HEK293T (cell line): Measurements from ENCODE around the gene DHRS13.

Experiments
- CTCF ChIA-PET: fragments of 350-600 bp; formaldehyde crosslinking; extraction: SDS; loops from one replicate; lab custom pipeline; 2021; ENCODE audit warnings: antibody characterized with exemption, inconsistent platforms; lab: Yijun Ruan, JAX
- POLR2A ChIA-PET: fragments of 350-600 bp; formaldehyde crosslinking; extraction: SDS; loops from one replicate; lab custom pipeline; 2020; ENCODE audit warnings: antibody characterized with exemption, inconsistent platforms; lab: Yijun Ruan, JAX
- DNase-seq: peaks from one replicate; pipeline ENCODE4 v3.0.0; 2012; ENCODE audit warnings: mixed read lengths; ENCODE audit errors: extremely low spot score
- ARNT ChIP-seq: fragments of 450-650 bp; IDR thresholded peaks from 2 replicates; pipeline ENCODE4 v1.6.1; 2017; ENCODE audit warnings: mild to moderate bottlenecking
- BHLHE40 ChIP-seq: fragments of 450-650 bp; IDR thresholded peaks from 2 replicates; pipeline ENCODE4 v1.6.1; 2016; ENCODE audit warnings: mild to moderate bottlenecking, moderate library complexity, borderline replicate concordance
- CTBP1 ChIP-seq: fragments of 450-650 bp; IDR thresholded peaks from 2 replicates; pipeline ENCODE4 v1.6.1; 2016; ENCODE audit warnings: borderline replicate concordance
- ELF4 ChIP-seq: fragments of 450-650 bp; IDR thresholded peaks from 2 replicates; pipeline ENCODE4 v1.6.1; 2017; ENCODE audit warnings: antibody characterized with exemption
- FOXA1 ChIP-seq: fragments of 450-650 bp; IDR thresholded peaks from 2 replicates; pipeline ENCODE4 v1.6.1; 2016; ENCODE audit warnings: mild to moderate bottlenecking
- FOXK2 ChIP-seq: fragments of 450-650 bp; IDR thresholded peaks from 2 replicates; pipeline ENCODE4 v1.6.1; 2016; ENCODE audit warnings: mild to moderate bottlenecking
- FOXM1 ChIP-seq: fragments of 450-650 bp; IDR thresholded peaks from 2 replicates; pipeline ENCODE4 v1.6.1; 2017; ENCODE audit warnings: mild to moderate bottlenecking, borderline replicate concordance
- HDGF ChIP-seq: fragments of 450-650 bp; IDR thresholded peaks from 2 replicates; pipeline ENCODE4 v1.6.1; 2017; ENCODE audit warnings: antibody characterized with exemption, borderline replicate concordance
- L3MBTL2 ChIP-seq: fragments of 450-650 bp; conservative IDR thresholded peaks from 2 replicates; pipeline ENCODE4 v1.6.1; 2016; ENCODE audit warnings: mild to moderate bottlenecking
- LEF1 ChIP-seq: fragments of 450-650 bp; IDR thresholded peaks from 2 replicates; pipeline ENCODE4 v1.6.1; 2017; ENCODE audit warnings: mild to moderate bottlenecking, borderline replicate concordance
- NFRKB ChIP-seq: fragments of 450-650 bp; IDR thresholded peaks from 2 replicates; pipeline ENCODE4 v1.6.1; 2016; ENCODE audit warnings: mild to moderate bottlenecking, moderate library complexity
- SP1 ChIP-seq: fragments of 450-650 bp; IDR thresholded peaks from 2 replicates; pipeline ENCODE4 v1.6.1; 2017
- SUZ12 ChIP-seq: fragments of 450-650 bp; IDR thresholded peaks from 2 replicates; pipeline ENCODE4 v1.6.1; 2016; ENCODE audit warnings: mild to moderate bottlenecking
- TARDBP ChIP-seq: fragments of 450-650 bp; IDR thresholded peaks from 2 replicates; pipeline ENCODE4 v1.6.1; 2016
- ZNF384 ChIP-seq: fragments of 450-650 bp; IDR thresholded peaks from 2 replicates; pipeline ENCODE4 v1.6.1; 2016
- TF ChIP-seq, protein P1 (sequence below): fragments of 450-650 bp; IDR thresholded peaks from 2 replicates; pipeline ENCODE4 v1.6.1; 2016

Gene DHRS13

DNA sequence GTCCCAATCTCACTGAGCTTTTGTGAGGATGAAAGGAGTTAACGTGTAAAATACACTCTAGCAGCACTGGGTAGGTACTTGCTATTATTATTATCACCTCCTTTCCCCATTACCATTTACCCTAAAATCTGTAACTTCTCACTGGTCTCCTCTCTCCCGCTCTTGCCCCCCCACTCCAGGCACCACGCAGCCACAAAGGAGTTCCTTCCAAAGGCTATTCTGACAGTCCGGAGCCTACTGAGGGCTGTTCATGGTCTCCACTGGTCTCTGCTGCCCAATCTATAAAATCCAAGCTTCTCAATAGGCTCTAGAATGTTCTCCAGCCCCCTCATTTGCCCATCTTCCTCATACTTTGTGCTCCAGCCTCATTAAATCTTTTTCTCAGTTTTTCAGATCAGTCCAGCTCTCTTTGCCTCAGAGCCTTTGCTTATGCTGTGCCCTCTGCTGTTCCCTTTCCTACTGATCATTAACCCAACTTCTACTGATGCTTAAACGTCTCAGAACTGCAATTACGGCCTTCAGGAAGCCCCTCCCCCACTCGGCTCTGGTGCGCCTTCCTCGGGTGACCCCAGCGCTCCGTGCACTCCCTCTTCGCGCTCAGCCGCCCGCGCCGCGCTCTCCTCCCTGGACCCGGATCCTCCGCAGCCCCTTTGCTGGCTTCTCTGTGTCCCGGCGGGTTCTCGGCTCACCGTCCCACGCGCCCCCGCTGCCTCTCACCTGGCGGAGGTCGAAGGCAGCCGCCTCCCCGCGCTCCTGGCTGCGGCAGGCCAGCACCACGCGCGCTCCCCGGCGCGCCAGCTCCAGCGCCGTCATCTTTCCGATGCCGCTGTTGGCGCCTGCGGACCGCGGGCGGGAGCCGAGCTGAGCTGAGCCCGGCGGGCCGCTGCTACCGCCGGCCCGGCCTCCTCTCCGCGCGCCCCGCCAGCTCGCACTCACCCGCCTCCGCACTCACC is 737 bp downstream of the DHRS13 start:
- DNase-seq: peak; percentile 35
- ChIA-PET CTCF (interaction anchor here (0.6 to 1.7 kb wide), 9 partner anchors 8 to 177 kb away, joined by 3 to 9 read pairs (median 5); partner anchors contain the start of gene TLCD1), POLR2A (interaction anchor here (0.9 to 3.4 kb wide), 6 partner anchors 10 to 186 kb away, joined by 3 to 10 read pairs (median 5); partner anchors contain the start of gene RPL23A)
- TF ChIP-seq L3MBTL2 (peak; percentile 59), FOXA1 (no peak)

DNA sequence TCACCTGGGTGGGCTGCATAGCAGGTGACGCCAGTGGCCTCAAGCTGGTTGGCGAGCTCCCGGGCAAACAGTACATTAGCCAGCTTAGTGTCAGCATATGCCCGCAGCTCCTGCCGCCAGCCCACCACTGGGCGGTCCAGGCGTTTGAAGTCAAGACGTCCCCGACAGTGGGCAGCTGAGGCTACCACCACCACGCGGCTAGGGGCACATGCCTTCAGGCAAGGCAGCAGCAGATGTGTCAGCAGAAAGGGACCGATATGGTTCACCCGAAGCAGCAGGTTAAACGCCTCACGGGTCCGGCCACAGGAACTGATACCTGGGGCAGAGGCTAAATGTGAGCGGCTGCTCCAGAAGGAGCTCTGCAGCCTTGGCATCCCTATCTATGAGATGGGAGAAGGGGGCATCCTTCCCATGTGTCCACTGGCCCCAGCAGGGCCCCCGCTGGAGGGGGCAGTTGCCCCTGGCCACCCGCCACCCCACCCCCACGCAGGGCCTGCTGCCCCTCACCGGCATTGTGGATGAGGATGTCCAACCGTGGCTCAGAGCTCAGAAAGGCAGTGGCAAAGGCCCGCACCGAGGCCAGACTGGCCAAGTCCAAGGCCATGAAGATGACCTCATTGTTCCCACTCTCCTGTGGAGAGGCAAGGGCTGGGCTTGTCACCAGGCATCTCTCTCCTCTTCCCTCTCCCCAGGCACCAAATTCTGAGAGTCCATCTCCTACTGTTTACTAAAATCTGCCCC is 1.7 kb downstream of the DHRS13 start:
- ChIA-PET CTCF (interaction anchor here (0.9 to 1.7 kb wide), 3 partner anchors 37 to 174 kb away, joined by 5 to 6 read pairs (median 6); partner anchors contain the start of gene TLCD1), POLR2A (interaction anchor here (1.4 to 3.4 kb wide), 6 partner anchors 9 to 185 kb away, joined by 3 to 10 read pairs (median 5); partner anchors contain the start of genes FAM222B and RPL23A)
- TF ChIP-seq, protein P1, sequence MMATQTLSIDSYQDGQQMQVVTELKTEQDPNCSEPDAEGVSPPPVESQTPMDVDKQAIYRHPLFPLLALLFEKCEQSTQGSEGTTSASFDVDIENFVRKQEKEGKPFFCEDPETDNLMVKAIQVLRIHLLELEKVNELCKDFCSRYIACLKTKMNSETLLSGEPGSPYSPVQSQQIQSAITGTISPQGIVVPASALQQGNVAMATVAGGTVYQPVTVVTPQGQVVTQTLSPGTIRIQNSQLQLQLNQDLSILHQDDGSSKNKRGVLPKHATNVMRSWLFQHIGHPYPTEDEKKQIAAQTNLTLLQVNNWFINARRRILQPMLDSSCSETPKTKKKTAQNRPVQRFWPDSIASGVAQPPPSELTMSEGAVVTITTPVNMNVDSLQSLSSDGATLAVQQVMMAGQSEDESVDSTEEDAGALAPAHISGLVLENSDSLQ: no peak
- no peak for TF ChIP-seq SUZ12
- no peak for TF ChIP-seq NFRKB
- no peak for TF ChIP-seq ELF4
- TF ChIP-seq L3MBTL2: no peak
- TF ChIP-seq SP1: no peak
- no peak for TF ChIP-seq BHLHE40
- no peak for TF ChIP-seq CTBP1
- no peak for TF ChIP-seq FOXK2
- TF ChIP-seq HDGF: no peak
- no peak for TF ChIP-seq FOXA1
- TF ChIP-seq ZNF384: no peak
- no peak for TF ChIP-seq FOXM1
- TF ChIP-seq ARNT: no peak
- TF ChIP-seq TARDBP: no peak
- no peak for TF ChIP-seq LEF1
- DNase-seq: no peak

DNA sequence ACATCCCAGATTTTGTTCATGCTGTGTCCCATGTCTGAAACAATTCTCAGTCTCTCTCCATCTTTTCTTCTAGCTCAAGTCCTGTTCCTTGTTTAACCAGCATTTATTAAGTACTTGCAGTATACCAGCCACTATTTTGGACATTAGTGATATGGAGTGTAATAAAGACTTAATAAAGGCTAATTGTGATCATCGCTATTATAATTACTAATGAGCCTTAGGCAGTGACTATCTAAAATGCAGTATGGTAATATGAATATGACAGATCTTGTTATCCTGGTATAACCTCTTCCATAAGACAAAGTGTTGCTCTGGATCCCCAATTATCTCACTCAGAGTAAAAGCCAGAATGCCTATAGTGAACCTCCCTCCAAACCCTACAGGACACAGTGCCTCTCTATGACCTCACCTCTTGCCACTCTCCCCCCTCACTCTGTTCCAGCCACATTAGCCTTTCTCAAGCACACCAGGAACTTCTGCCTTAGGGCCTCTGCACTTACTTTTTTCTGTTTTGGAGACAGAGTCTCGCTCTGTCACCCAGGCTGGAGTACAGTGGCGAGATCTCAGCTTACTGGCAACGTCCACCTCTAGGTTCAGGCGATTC is 3.6 kb downstream of the DHRS13 start:
- DNase-seq: no peak
- TF ChIP-seq SUZ12 (no peak), HDGF (no peak), TARDBP (no peak), ELF4 (no peak), L3MBTL2 (no peak), NFRKB (no peak), BHLHE40 (no peak), CTBP1 (no peak), ZNF384 (no peak), SP1 (no peak)
- CTCF ChIA-PET: interaction anchor here (0.7 to 4.7 kb wide), 3 partner anchors 135 to 175 kb away, joined by 3 to 17 read pairs (median 3); partner anchors contain the start of gene TLCD1
- POLR2A ChIA-PET: interaction anchor here (0.7 to 3.7 kb wide), 8 partner anchors 12 to 171 kb away, joined by 3 to 35 read pairs (median 8); partner anchors contain the start of genes FAM222B, NEK8 and PHF12

DNA sequence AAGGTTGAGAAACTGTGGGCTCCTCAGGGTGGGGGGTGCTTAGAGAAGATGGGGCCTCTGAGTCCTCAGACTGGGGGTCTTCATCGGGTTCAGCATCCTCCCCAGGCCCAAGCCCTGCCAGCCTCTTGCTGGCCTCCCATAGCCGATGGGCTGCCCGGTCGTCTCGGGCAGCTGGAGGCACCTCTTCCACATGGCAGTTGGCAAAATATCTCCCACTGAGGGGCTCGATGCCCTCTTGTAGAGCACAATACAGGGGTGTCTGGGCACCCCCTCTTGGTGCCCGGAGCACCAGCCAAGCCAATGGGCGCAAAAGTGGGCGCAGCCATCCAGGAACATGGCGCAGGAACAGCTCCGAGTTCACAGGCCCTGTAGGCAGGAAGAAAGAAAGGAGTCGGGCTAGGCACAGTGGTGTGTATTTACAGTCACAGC is 4.3 kb downstream of the DHRS13 start:
- ChIA-PET POLR2A (interaction anchor here (0.7 to 3.7 kb wide), 12 partner anchors 12 to 1043 kb away, joined by 3 to 35 read pairs (median 4); partner anchors contain the start of genes FAM222B, NEK8, PHF12 and RPL23A), CTCF (interaction anchor here (0.7 to 4.7 kb wide), 5 partner anchors 10 to 252 kb away, joined by 3 to 17 read pairs (median 4); partner anchors contain the start of gene TLCD1)
- TF ChIP-seq LEF1 (no peak), NFRKB (no peak), SP1 (no peak), BHLHE40 (no peak), TARDBP (no peak), FOXM1 (no peak), ZNF384 (no peak), ELF4 (no peak), ARNT (no peak), FOXK2 (no peak), CTBP1 (no peak)
- TF ChIP-seq, protein P1: no peak

DNA sequence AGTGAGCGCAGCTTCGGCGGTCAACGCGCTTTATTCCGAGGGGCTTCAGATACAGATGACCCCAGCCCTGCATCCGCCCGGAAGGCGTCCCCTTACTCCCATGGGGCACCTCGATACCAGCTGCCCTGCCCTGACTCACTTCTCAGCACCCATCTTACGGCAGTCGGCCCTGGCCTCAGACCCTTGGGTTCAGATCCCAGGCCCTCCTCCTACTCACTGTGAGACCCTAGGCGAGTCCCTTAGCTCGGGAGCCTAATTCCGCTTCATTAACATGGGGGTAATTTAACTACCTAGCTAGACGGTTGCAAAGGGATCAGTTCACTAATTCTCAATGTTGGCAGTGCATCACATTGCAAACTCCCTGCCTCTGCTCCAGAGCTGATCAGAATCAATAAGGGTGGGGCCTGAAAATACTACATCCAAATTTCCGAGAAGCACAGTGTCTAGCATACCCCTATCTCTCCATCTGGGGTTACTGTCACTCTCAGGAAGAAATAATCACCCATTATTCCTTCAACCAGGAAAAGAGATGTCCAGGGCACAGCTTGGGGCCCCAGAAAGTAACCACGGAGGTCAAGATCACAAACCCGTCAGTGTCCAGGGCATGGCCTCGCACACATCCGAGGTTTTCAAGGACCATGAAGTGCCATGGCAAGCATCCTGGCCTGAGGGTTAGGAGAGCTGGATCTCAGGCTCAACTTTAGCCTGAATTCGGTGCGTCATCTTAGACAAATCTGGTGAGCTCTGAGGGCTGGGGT is 4.9 kb downstream of the DHRS13 start:
- DNase-seq: no peak
- ChIA-PET CTCF (interaction anchor here (0.8 to 4.7 kb wide), 5 partner anchors 10 to 251 kb away, joined by 3 to 17 read pairs (median 4); partner anchors contain the start of gene TLCD1), POLR2A (interaction anchor here (0.7 to 3.7 kb wide), 11 partner anchors 13 to 1044 kb away, joined by 3 to 35 read pairs (median 4); partner anchors contain the start of genes FAM222B, NEK8, PHF12 and RPL23A)
- TF ChIP-seq ARNT (no peak), SUZ12 (no peak), L3MBTL2 (no peak), ZNF384 (no peak)
- TF ChIP-seq, protein P1: no peak

More for the DNA sequence above, 4.3 kb downstream of the DHRS13 start:
- DNase-seq: no peak
